ENCODE data around the gene TREML2. TPM values are rescaled to one million over a fixed set of nuclear protein-coding genes. Genes with fewer than 3 reads are reported as not detected.
A peak's percentile ranks its signal among the peaks of the same experiment; 100 is the strongest.

TREML2 gene
- total RNA-seq, 2 experiments from 2014 or later = 1.9 to 2.7 TPM

DNA sequence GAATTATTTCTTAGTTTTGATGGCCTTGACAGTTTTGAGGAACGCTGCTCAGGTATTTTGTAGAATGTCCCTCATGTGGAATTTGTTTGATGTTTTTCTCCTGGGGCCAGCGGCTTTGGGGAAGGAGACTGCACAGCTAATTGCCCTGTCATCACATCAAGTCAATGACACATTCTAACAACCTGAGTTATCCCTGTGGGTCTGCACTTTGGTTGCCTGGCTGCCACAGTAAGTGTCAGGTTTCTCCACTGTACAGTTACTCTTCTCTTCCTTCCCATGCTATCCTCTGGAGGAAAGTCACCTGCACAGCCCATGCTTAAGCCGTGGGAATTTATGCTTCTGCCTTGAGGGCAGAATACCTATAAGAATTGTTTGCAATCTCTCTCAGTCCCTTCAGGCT is 25.8 kb upstream of the TREML2 start:
- H3K27ac Mint-ChIP-seq = no peak overlapping the region
- no peak for DNase-seq
- H3K4me1 Mint-ChIP-seq = no peaks in the 10 kb centered on the region
- no peak overlapping the region for H3K4me3 Mint-ChIP-seq
- peaks cover 21% of the 10 kb centered on the region for H3K27me3 Mint-ChIP-seq
- no peaks in the 10 kb centered on the region for H3K36me3 Mint-ChIP-seq
- CTCF ChIA-PET = no interaction called here
- H3K9me3 Mint-ChIP-seq (ENCODE audit: low read depth) = no peaks in the 10 kb centered on the region
- ATAC-seq = no peak

DNA sequence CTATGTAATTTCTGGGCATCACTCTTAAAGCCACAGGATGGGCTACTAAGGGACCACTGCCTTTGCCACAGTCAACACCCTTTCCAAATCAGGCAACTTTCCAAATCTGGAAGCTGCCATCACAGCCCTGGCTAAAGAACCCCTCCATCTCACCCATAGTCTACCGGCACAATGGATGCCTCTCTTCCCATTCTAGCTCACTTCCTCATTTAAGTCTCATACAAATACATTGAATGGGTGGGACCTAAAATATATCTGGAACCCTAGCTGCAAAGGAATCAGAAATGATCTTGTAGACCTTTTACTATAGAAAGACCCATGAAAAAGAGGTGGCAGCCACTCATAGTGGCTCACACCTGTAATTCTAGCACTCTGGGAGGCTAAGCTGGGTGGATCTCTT is 23.9 kb upstream of the TREML2 start:
- Mint-ChIP-seq H3K36me3 (no peaks in the 10 kb centered on the region), H3K4me1 (no peaks in the 10 kb centered on the region), H3K27ac (no peak overlapping the region), H3K9me3 (ENCODE audit: low read depth) (no peaks in the 10 kb centered on the region), H3K4me3 (no peak overlapping the region), H3K27me3 (peaks cover 16% of the 10 kb centered on the region)
- CTCF ChIA-PET = interaction anchor here (2.2 kb wide), 1 partner anchor 82 kb away, joined by 8 read pairs; no protein-coding TSS in a partner anchor
- no peak for DNase-seq
- ATAC-seq = no peak

- ATAC-seq = no peak
- H3K4me3 Mint-ChIP-seq = no peak overlapping the region
- CTCF ChIA-PET = interaction anchor here (1.3 to 1.5 kb wide), 2 partner anchors 22 to 40 kb away, joined by 3 to 4 read pairs; partner anchors contain the start of gene TREML2
These were observed 21.6 kb upstream of the TREML2 start for GRCh38 chr6:41222513-41222912.

DNA sequence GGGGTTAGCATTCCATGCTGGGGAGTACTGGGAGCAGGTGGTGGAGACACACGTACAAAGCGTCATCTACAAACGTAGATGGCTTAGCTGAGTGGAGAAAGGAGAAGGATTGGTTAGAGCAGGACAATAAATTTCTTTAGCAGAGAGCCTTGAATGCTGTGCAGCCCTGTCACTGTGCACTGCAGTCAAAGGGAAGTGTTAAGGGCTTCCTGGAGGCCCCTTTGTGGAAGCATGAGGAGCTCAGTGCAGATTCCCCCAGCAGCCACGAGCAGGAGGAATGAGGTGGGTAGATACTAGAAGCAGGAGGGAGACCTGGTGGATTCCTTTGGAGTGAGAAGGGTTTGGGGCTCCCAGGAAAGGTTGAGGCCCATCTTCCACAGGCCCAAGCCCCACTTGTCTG is 21.1 kb upstream of the TREML2 start:
- H3K27ac Mint-ChIP-seq = no peak overlapping the region
- no peak overlapping the region for H3K4me3 Mint-ChIP-seq
- no peaks in the 10 kb centered on the region for H3K9me3 Mint-ChIP-seq (ENCODE audit: low read depth)
- no peak for ATAC-seq
- CTCF ChIA-PET = interaction anchor here (1.3 to 1.5 kb wide), 2 partner anchors 22 to 40 kb away, joined by 3 to 4 read pairs; partner anchors contain the start of gene TREML2
- no peaks in the 10 kb centered on the region for H3K36me3 Mint-ChIP-seq
- no peaks in the 10 kb centered on the region for H3K4me1 Mint-ChIP-seq
- no peak for DNase-seq
- H3K27me3 Mint-ChIP-seq = peaks cover 18% of the 10 kb centered on the region

More at GRCh38 chr6:41222513-41222912, 21.6 kb upstream of the TREML2 start:
- DNase-seq = no peak
- Mint-ChIP-seq H3K27ac (no peak overlapping the region), H3K4me1 (no peaks in the 10 kb centered on the region), H3K9me3 (ENCODE audit: low read depth) (no peaks in the 10 kb centered on the region), H3K27me3 (peaks cover 20% of the 10 kb centered on the region), H3K36me3 (no peaks in the 10 kb centered on the region)

DNA sequence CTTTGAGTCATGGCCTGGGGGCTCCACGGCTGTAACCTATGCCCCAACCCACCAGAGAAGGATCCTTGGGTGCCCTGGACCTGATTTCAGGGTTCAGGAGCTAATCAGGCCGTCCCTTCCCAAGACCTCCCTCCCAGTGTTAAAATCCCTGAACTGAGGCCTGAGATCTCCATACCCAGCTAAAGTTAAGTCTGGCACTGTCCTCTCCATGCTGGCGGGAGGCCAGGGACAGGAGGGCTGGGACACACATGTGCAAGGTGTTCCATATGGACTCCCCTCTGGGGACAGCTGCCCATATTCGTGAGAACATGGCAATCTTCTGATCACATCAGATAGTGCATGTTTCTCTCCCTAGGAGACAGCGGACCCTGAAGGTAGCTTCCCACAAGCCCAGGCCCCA is 15.7 kb upstream of the TREML2 start:
- Mint-ChIP-seq H3K4me3 (no peak overlapping the region), H3K27ac (no peak overlapping the region), H3K4me1 (no peaks in the 10 kb centered on the region), H3K36me3 (peaks cover 4% of the 10 kb centered on the region), H3K27me3 (peaks cover 10% of the 10 kb centered on the region), H3K9me3 (ENCODE audit: low read depth) (peaks cover 9% of the 10 kb centered on the region)
- DNase-seq (no peak), ATAC-seq (no peak)
- CTCF ChIA-PET = interaction anchor here (0.7 kb wide), 1 partner anchor 15 kb away, joined by 3 read pairs; no protein-coding TSS in a partner anchor

- H3K27ac Mint-ChIP-seq = no peak overlapping the region
- peaks cover 4% of the 10 kb centered on the region for H3K36me3 Mint-ChIP-seq
- ATAC-seq = no peak
- CTCF ChIA-PET = no interaction called here
- DNase-seq = no peak
- H3K27me3 Mint-ChIP-seq = peaks cover 16% of the 10 kb centered on the region
- no peaks in the 10 kb centered on the region for H3K4me1 Mint-ChIP-seq
- H3K9me3 Mint-ChIP-seq (ENCODE audit: low read depth) = peaks cover 9% of the 10 kb centered on the region
- H3K4me3 Mint-ChIP-seq = no peak overlapping the region
These were observed 14.8 kb upstream of the TREML2 start for GRCh38 chr6:41215777-41216176.

DNA sequence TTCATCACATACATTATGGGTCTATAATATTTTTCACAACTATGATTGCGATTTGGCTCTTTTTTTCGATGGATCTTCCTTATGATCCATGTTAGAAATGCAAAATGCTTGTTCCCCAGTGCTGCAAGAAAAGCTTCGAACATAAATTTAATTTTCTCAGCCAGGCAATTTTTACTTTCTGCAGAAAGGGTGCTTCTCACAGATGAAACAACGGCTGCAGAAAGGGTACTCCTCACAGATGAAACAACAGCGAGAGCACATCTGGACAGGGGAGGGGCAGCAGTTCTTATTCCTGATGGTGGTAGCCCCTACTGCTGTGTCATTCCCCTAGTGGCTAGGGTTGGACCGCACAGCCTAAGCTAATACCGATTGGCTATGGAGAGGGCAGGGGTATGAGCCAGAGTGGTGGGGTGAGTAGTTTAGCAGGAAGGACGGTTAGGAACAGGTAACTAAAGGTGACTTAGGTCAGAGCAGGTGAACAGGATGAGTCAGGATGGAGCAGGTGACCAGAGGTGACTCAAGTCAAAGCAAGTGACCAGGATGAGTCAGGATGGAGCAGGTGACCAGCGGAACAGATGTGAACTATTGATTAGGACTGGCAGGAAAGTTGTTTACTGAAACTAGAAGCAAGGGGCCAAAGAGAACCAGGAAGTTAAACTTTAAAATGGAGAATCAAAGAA is 13.8 kb upstream of the TREML2 start:
- CTCF ChIA-PET = no interaction called here
- Mint-ChIP-seq H3K36me3 (peaks cover 4% of the 10 kb centered on the region), H3K4me1 (no peaks in the 10 kb centered on the region), H3K9me3 (ENCODE audit: low read depth) (peaks cover 9% of the 10 kb centered on the region), H3K27ac (no peak overlapping the region), H3K4me3 (no peak overlapping the region), H3K27me3 (peaks cover 16% of the 10 kb centered on the region)
- no peak for ATAC-seq
- no peak for DNase-seq

DNA sequence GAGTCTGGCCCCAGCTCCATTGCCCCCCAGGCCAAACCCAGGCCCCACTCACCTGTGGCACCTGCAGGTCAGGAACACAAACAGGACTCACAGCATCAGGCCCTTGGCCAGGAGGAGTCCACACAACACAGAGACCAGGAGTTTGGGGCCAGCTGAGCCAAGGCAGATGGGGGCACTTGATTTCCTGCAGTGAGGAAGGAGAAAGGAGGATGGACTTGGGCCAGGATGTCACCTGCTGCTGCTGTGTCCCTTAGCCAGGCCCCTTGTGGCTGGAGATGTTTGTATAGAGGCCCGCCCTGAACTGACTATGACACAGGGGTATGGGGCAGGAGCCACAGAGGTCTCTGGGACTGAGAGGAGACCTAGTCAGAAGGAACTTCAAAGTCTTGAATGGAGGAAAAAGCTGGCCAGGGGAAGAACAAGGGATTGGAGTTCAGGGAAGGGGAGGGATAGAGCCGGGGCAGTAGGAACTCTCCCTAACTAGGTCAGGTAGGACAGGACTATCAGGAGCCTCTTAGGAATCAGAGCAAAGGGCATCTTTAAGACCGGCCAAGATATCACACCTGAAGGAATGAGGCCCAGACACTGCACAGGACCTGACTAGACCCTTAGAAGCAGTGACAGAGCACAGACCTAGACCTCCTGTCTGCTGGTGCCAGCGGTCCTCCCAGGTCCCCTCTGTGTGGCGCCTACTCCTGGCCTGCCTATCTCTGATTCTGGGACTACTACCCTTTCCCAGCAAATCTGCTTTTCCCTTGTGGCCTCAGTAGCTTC is 8.8 kb upstream of the TREML2 start:
- peaks cover 12% of the 10 kb centered on the region for H3K27me3 Mint-ChIP-seq
- peak overlapping the region; percentile 31 for H3K27ac Mint-ChIP-seq

GRCh38 chr6:41208439-41209106 is 7.6 kb upstream of the TREML2 start:
- Mint-ChIP-seq H3K36me3 (peaks cover 13% of the 10 kb centered on the region), H3K27me3 (peaks cover 7% of the 10 kb centered on the region), H3K9me3 (ENCODE audit: low read depth) (peaks cover 1% of the 10 kb centered on the region), H3K27ac (no peak overlapping the region), H3K4me3 (no peak overlapping the region), H3K4me1 (peaks cover 3% of the 10 kb centered on the region)
- peak; percentile 30 for DNase-seq
- CTCF ChIA-PET = interaction anchor here (1.6 kb wide), 1 partner anchor 9 kb away, joined by 4 read pairs; no protein-coding TSS in a partner anchor
- ATAC-seq = no peak

More for the DNA sequence above, 8.8 kb upstream of the TREML2 start:
- CTCF ChIA-PET = interaction anchor here (1.6 kb wide), 1 partner anchor 10 kb away, joined by 4 read pairs; no protein-coding TSS in a partner anchor
- H3K9me3 Mint-ChIP-seq (ENCODE audit: low read depth) = peaks cover 8% of the 10 kb centered on the region
- H3K36me3 Mint-ChIP-seq = peaks cover 14% of the 10 kb centered on the region
- DNase-seq (no peak), ATAC-seq (no peak)
- H3K4me3 Mint-ChIP-seq = no peak overlapping the region
- peaks cover 3% of the 10 kb centered on the region for H3K4me1 Mint-ChIP-seq

DNA sequence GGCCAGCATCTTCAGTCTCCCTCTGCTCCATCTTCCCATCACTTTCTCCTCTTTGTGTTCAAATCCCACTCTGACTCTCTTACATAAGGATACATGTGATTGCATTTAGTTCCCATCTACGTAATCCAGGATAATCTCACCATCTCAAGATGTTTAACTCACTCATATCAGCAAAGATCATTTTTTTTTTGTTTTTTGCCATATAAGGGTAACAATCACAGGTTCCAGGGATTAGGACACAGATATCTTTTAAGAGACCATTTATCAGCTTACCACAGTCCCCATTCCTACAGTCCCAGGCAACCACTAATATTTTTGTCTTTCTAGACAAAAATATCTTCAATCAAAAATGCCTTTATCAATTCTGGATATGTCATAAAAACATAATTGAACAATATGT is 3.2 kb upstream of the TREML2 start:
- CTCF ChIA-PET = interaction anchor here (2.0 kb wide), 1 partner anchor 12 kb away, joined by 4 read pairs; no protein-coding TSS in a partner anchor
- DNase-seq = no peak
- no peak for ATAC-seq
- Mint-ChIP-seq H3K9me3 (ENCODE audit: low read depth) (peaks cover 1% of the 10 kb centered on the region), H3K36me3 (peaks cover 13% of the 10 kb centered on the region), H3K27me3 (no peaks in the 10 kb centered on the region), H3K4me1 (peaks cover 41% of the 10 kb centered on the region), H3K4me3 (no peak overlapping the region), H3K27ac (no peak overlapping the region)

- Mint-ChIP-seq H3K27ac (peak overlapping the region; percentile 96), H3K36me3 (peaks cover 10% of the 10 kb centered on the region), H3K27me3 (no peaks in the 10 kb centered on the region), H3K9me3 (ENCODE audit: low read depth) (no peaks in the 10 kb centered on the region), H3K4me3 (peak overlapping the region; percentile 43), H3K4me1 (peaks cover 41% of the 10 kb centered on the region)
- CTCF ChIA-PET = interaction anchor here (0.9 to 1.6 kb wide), 3 partner anchors 15 to 174 kb away, joined by 3 to 4 read pairs (median 3); no protein-coding TSS in a partner anchor
- no peak for ATAC-seq
- no peak for DNase-seq
These were observed 820 bp upstream of the TREML2 start for GRCh38 chr6:41201764-41202173.

DNA sequence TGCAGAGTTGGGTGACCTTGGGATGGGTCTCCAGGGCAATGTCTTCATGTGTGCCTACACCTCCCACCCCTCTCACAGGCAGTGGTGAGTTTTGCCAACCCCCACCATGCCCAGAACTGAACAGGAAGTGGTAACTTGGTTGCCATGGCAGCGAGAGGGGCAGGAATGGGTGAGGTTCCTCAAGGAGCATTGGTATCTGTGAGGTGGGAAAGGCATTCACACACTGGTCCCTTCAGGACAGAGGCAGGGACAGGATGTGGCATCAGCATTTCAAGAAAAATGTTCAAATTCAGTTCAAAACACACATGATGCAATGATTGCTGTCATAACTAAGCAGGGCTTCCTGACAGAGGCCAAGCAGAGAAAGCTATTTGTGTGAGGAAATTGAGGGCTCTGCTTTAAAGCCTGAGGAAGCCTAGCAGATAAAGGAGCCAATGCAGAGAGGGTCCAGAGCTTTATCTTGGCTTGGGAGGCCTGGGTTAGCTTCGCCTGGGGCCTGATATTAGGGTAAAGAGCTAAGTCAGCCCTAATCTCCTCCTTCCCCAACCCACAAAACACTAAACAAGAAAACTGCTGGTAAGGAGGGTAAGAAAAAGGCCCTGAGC is 551 bp downstream of the TREML2 start:
- Mint-ChIP-seq H3K4me1 (peaks cover 41% of the 10 kb centered on the region), H3K27me3 (no peaks in the 10 kb centered on the region)

More for the DNA sequence above, 551 bp downstream of the TREML2 start:
- DNase-seq (peak; percentile 82), ATAC-seq (peak; percentile 74)
- Mint-ChIP-seq H3K27ac (peak overlapping the region; percentile 96), H3K9me3 (ENCODE audit: low read depth) (no peaks in the 10 kb centered on the region), H3K36me3 (peaks cover 11% of the 10 kb centered on the region), H3K4me3 (peak overlapping the region; percentile 43)
- CTCF ChIA-PET = interaction anchor here (0.8 to 2.3 kb wide), 11 partner anchors 9 to 168 kb away, joined by 3 to 8 read pairs (median 4); partner anchors contain the start of gene NCR2
